Measurements from ENCODE around the gene KCNQ4. TPM values are rescaled to one million over a fixed set of nuclear protein-coding genes. Genes with fewer than 3 reads are reported as not detected.
A peak's percentile ranks its signal among the peaks of the same experiment; 100 is the strongest.

KCNQ4 gene
- total and polyA plus RNA-seq, 2 donors (not counting 3 experiments of a cell fraction or from before 2014, with no cell fraction given): 0.06 to 0.07 TPM

DNA sequence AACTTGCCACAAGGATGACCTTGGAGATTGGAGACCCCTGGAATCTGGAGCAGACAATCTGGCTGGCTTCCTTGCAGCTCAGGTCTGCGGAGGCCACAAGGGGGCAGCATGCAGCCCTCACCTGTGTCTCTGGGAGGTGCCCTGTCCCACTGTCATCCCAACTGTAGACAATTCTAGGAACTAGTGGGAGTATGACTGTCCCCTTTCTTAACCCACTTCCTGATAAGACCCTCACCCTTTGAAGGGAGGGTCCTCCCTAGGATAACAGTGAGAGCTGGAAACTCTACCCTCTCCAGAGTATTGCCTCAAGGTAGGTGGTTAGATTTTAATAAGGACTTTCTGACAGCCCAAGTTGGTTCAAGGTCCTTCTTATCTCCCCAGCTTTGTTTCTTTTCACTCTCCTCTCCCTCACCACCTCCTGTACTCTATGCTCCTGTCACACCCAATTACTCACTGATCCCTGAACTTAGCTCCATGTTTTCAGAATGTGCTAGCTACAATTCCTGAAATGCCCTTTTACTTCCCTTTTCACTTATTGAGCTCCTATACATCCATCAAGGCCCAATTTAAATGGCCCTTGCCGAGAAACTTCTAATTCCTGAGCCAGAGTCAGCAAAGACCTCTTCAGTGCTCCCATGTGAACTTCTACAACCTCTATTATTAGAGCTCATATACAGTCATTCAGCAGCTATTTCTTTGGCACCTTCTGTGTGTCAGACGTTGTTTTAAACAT is 9.2 kb upstream of the KCNQ4 start:
- no peaks in the 10 kb centered on the region for H3K4me1 ChIP-seq (ENCODE audit: control insufficient read depth, extremely low read depth, insufficient read depth, low read length)
- H3K4me2 ChIP-seq (ENCODE audit: insufficient read depth, low read length): no peak overlapping the region
- no peak overlapping the region for H3K9ac ChIP-seq (replicated peaks; ENCODE audit: extremely low read depth, insufficient read depth, low read length)
- H4K20me1 ChIP-seq (replicated peaks; ENCODE audit: control insufficient read depth, extremely low read depth, insufficient read depth, low read length): no peaks in the 10 kb centered on the region
- FAIRE-seq: peak; percentile 59
- H3K4me3 ChIP-seq (replicated peaks in 1 of 3; ENCODE audit: insufficient read depth in 1 of 3, low read depth in 1 of 3, low read length in 3 of 3): no peak overlapping the region
- no peaks in the 10 kb centered on the region for H3K79me2 ChIP-seq (ENCODE audit: control insufficient read depth, insufficient read depth, low read length)
- TF ChIP-seq, protein P1, sequence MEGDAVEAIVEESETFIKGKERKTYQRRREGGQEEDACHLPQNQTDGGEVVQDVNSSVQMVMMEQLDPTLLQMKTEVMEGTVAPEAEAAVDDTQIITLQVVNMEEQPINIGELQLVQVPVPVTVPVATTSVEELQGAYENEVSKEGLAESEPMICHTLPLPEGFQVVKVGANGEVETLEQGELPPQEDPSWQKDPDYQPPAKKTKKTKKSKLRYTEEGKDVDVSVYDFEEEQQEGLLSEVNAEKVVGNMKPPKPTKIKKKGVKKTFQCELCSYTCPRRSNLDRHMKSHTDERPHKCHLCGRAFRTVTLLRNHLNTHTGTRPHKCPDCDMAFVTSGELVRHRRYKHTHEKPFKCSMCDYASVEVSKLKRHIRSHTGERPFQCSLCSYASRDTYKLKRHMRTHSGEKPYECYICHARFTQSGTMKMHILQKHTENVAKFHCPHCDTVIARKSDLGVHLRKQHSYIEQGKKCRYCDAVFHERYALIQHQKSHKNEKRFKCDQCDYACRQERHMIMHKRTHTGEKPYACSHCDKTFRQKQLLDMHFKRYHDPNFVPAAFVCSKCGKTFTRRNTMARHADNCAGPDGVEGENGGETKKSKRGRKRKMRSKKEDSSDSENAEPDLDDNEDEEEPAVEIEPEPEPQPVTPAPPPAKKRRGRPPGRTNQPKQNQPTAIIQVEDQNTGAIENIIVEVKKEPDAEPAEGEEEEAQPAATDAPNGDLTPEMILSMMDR (IDR thresholded peaks at IDR 0.05; ENCODE audit: extremely low read depth in 1 of 2, insufficient read depth in 1 of 2, low read depth in 1 of 2, low read length in 2 of 2): peak; percentile 72 to 85
- TF ChIP-seq, protein P2, sequence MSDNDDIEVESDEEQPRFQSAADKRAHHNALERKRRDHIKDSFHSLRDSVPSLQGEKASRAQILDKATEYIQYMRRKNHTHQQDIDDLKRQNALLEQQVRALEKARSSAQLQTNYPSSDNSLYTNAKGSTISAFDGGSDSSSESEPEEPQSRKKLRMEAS (IDR thresholded peaks at IDR 0.05; ENCODE audit: insufficient read depth, insufficient read length): no peak
- no peak overlapping the region for H3K27ac ChIP-seq (ENCODE audit: insufficient read depth, low read depth, low read length)
- no peak overlapping the region for H2AFZ ChIP-seq (ENCODE audit: low read depth, low read length)
- DNase-seq (ENCODE audit: low read depth, low spot score): peak; percentile 37
- no peaks in the 10 kb centered on the region for H3K9me3 ChIP-seq (replicated peaks; ENCODE audit: control insufficient read depth, insufficient read depth, low read length)
- dilution Hi-C loops (cut with MboI; ENCODE audit: extremely low pct_ligation_motif_present, low sequenced_read_pairs) (no loop called here), intact Hi-C loops (cut with micrococcal nuclease) (loop anchor here (1.0 to 5.0 kb wide), 5 partner anchors 66 to 178 kb away; partner anchors contain the start of gene NFYC)
- H3K36me3 ChIP-seq (ENCODE audit: control insufficient read depth in 2 of 2, extremely low read depth in 1 of 2, insufficient read depth in 2 of 2, low read length in 2 of 2): peaks cover 0 to 6% of the 10 kb centered on the region in 2 experiments
- POLR2A ChIA-PET: interaction anchor here (0.7 kb wide), 1 partner anchor 175 kb away, joined by 4 read pairs; no protein-coding TSS in a partner anchor
- CTCF ChIA-PET: interaction anchor here (0.6 to 6.7 kb wide), 57 partner anchors 8 to 229 kb away, joined by 3 to 235 read pairs (median 5); partner anchors contain the start of genes CITED4 and NFYC
- no peaks in the 10 kb centered on the region for H3K9me1 ChIP-seq (replicated peaks; ENCODE audit: control insufficient read depth, extremely low read depth, insufficient read depth, low read length)
- no TSS peak for BruUV-seq (replicated peaks)
- no peaks in the 10 kb centered on the region for H3K27me3 ChIP-seq (ENCODE audit: control insufficient read depth in 2 of 2, insufficient read depth in 2 of 2, low read length in 2 of 2)
